GM23338 (cell line): ENCODE results near the gene TFAM.

Source experiments
- CREB1 ChIP-seq: fragments of 250-450 bp; sonication (Bioruptor Pico); IDR thresholded peaks from 2 replicates; pipeline ENCODE4 v1.5.0; 2020; ENCODE audit warnings: low read depth, mild to moderate bottlenecking, moderate library complexity
- CTCF ChIP-seq, 2 experiments: fragments of 200-600 bp in 1 of 2; sonication (generic) in 1 of 2; conservative IDR thresholded peaks; 2 replicates each; pipeline versions ENCODE4 v1.5.1 to v1.6.1; 2016 to 2017; ENCODE audit warnings: antibody characterized with exemption in 2 of 2, low read depth in 2 of 2, mild to moderate bottlenecking in 2 of 2, moderate library complexity in 1 of 2
- EZH2 ChIP-seq: fragments of 200-600 bp; sonication (generic); IDR thresholded peaks from one replicate; pipeline ENCODE4 v1.8.0; 2017; ENCODE audit warnings: antibody characterized with exemption, mild to moderate bottlenecking, low read depth; ENCODE audit not compliant: unreplicated experiment
- EZH2phosphoT487 ChIP-seq: fragments of 200-600 bp; sonication (generic); IDR thresholded peaks from one replicate; pipeline ENCODE4 v1.8.1; 2018; ENCODE audit warnings: antibody characterized with exemption; ENCODE audit not compliant: unreplicated experiment
- JUNB ChIP-seq: IDR thresholded peaks from one replicate; pipeline ENCODE4 v1.6.1; 2016; ENCODE audit warnings: antibody characterized with exemption; ENCODE audit not compliant: unreplicated experiment
- NANOG ChIP-seq: IDR thresholded peaks from 2 replicates; pipeline ENCODE4 v1.6.1; 2016; ENCODE audit warnings: antibody characterized with exemption, borderline replicate concordance
- POLR2AphosphoS5 ChIP-seq: IDR thresholded peaks from 2 replicates; pipeline ENCODE4 v1.6.1; 2016; ENCODE audit warnings: antibody characterized with exemption, low read depth
- REST ChIP-seq: IDR thresholded peaks from one replicate; pipeline ENCODE4 v1.6.1; 2018; ENCODE audit warnings: antibody characterized with exemption; ENCODE audit not compliant: unreplicated experiment
- ZNF331 ChIP-seq: fragments of 250-450 bp; sonication (Bioruptor Pico); IDR thresholded peaks from 2 replicates; pipeline ENCODE4 v1.5.0; 2020; ENCODE audit warnings: low read depth, mild to moderate bottlenecking, moderate library complexity

GRCh38 chr10:58393317-58393716 lies 8.1 kb downstream of the TFAM start:
- TF ChIP-seq REST (no peak), CTCF (conservative IDR thresholded peaks at IDR 0.05; ENCODE audit: low read depth in 2 of 2) (no peak; a peak in 1 of 4 replicates), POLR2AphosphoS5 (no peak), CREB1 (no peak), EZH2phosphoT487 (no peak), EZH2 (no peak), JUNB (no peak), ZNF331 (CRISPR knock-in tag) (no peak), NANOG (no peak)
